ENCODE measurements around the gene ACSF2. TPM values are rescaled to one million over a fixed set of nuclear protein-coding genes. Genes with fewer than 3 reads are reported as not detected.

The ACSF2 gene
- total RNA-seq, 1 experiment from 2014 or later = 17.2 TPM

DNA sequence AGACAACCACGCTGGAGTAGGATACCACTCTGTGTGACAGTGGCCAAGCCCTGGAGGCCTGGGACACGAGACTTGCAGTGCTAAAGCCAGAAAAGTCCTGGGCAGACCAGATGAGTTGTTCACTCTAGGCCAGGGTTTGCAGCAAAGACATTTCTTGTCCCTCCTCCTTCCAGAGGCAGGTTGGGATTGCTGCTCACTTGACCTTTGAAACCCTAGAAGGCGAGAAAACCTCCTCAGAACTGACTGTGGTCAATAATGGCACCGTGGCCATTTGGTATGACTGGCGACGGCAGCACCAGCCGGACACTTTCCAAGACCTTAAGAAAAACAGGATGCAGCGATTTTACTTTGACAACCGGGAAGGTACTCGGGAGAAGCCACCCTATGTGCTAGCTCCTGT lies 96.7 kb downstream of the ACSF2 start:
- BruUV-seq (replicated peaks) = no TSS peak
- DNase-seq (ENCODE audit: low read depth, low spot score) (no peak), ATAC-seq (no peak)
- Histone ChIP-seq H3K27ac (ENCODE audit: low read length) (no peak overlapping the region), H3K4me1 (ENCODE audit: control insufficient read depth, insufficient read depth, low read length) (no peaks in the 10 kb centered on the region), H3K36me3 (ENCODE audit: control insufficient read depth, insufficient read depth, low read length) (no peaks in the 10 kb centered on the region), H3K9me3 (ENCODE audit: control insufficient read depth, insufficient read depth, low read depth, low read length) (no peaks in the 10 kb centered on the region), H3K27me3 (ENCODE audit: control insufficient read depth, insufficient read depth, low read length) (no peaks in the 10 kb centered on the region), H3K4me3 (ENCODE audit: low read depth in 2 of 2, low read length in 2 of 2) (no peak overlapping the region)
- intact Hi-C loops (cut with micrococcal nuclease; ENCODE audit: unreplicated experiment) = no loop called here
- ChIA-PET POLR2A (no interaction called here), CTCF (no interaction called here)
- TF ChIP-seq, protein P1, sequence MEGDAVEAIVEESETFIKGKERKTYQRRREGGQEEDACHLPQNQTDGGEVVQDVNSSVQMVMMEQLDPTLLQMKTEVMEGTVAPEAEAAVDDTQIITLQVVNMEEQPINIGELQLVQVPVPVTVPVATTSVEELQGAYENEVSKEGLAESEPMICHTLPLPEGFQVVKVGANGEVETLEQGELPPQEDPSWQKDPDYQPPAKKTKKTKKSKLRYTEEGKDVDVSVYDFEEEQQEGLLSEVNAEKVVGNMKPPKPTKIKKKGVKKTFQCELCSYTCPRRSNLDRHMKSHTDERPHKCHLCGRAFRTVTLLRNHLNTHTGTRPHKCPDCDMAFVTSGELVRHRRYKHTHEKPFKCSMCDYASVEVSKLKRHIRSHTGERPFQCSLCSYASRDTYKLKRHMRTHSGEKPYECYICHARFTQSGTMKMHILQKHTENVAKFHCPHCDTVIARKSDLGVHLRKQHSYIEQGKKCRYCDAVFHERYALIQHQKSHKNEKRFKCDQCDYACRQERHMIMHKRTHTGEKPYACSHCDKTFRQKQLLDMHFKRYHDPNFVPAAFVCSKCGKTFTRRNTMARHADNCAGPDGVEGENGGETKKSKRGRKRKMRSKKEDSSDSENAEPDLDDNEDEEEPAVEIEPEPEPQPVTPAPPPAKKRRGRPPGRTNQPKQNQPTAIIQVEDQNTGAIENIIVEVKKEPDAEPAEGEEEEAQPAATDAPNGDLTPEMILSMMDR (IDR thresholded peaks at IDR 0.05) = no peak
- TF ChIP-seq TCF7L2 (IDR thresholded peaks at IDR 0.05; ENCODE audit: low read depth, low read length) (no peak), SIN3A (IDR thresholded peaks at IDR 0.05; ENCODE audit: borderline replicate concordance, insufficient read depth, low read depth, low read length) (no peak), POLR2AphosphoS5 (IDR thresholded peaks at IDR 0.05; ENCODE audit: low read depth, low read length) (no peak)
- TF ChIP-seq, protein P2, sequence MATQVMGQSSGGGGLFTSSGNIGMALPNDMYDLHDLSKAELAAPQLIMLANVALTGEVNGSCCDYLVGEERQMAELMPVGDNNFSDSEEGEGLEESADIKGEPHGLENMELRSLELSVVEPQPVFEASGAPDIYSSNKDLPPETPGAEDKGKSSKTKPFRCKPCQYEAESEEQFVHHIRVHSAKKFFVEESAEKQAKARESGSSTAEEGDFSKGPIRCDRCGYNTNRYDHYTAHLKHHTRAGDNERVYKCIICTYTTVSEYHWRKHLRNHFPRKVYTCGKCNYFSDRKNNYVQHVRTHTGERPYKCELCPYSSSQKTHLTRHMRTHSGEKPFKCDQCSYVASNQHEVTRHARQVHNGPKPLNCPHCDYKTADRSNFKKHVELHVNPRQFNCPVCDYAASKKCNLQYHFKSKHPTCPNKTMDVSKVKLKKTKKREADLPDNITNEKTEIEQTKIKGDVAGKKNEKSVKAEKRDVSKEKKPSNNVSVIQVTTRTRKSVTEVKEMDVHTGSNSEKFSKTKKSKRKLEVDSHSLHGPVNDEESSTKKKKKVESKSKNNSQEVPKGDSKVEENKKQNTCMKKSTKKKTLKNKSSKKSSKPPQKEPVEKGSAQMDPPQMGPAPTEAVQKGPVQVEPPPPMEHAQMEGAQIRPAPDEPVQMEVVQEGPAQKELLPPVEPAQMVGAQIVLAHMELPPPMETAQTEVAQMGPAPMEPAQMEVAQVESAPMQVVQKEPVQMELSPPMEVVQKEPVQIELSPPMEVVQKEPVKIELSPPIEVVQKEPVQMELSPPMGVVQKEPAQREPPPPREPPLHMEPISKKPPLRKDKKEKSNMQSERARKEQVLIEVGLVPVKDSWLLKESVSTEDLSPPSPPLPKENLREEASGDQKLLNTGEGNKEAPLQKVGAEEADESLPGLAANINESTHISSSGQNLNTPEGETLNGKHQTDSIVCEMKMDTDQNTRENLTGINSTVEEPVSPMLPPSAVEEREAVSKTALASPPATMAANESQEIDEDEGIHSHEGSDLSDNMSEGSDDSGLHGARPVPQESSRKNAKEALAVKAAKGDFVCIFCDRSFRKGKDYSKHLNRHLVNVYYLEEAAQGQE (IDR thresholded peaks at IDR 0.05; ENCODE audit: insufficient read depth in 1 of 2, low read depth in 2 of 2, low read length in 1 of 2) = no peak
- in situ Hi-C loops (cut with HindIII; ENCODE audit: low pct_unique_long_range_greater_than_20kb, low sequenced_read_pairs) = no loop called here

DNA sequence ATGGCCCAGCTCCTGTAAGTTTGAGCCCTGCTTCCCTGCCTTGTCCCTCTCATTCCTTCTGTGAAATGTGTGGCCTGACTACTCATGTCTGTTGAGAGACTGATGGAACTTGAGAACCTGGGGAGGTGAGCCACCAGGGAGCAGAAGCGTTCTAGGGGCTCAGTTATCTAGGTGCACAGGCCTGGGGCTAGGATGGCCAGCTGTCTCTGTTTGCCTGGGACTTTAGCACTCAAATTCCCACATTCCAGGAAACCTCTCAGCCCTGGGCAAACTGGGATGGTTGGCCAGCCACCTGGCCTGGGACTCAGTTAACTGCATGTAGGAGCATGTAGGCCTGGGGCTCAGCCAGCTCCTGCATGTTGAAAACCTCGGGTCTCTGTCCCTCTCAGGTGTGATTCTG lies 97.2 kb downstream of the ACSF2 start:
- H3K27me3 ChIP-seq (ENCODE audit: control insufficient read depth, insufficient read depth, low read length) = no peaks in the 10 kb centered on the region
- BruUV-seq (replicated peaks) = no TSS peak
- ChIA-PET CTCF (no interaction called here), POLR2A (no interaction called here)
- no peaks in the 10 kb centered on the region for H3K9me3 ChIP-seq (ENCODE audit: control insufficient read depth, insufficient read depth, low read depth, low read length)
- no peak for ATAC-seq
- no peak for TF ChIP-seq TCF7L2 (IDR thresholded peaks at IDR 0.05; ENCODE audit: low read depth, low read length)
- no peak for TF ChIP-seq SIN3A (IDR thresholded peaks at IDR 0.05; ENCODE audit: borderline replicate concordance, insufficient read depth, low read depth, low read length)
- TF ChIP-seq, protein P2 (IDR thresholded peaks at IDR 0.05; ENCODE audit: insufficient read depth in 1 of 2, low read depth in 2 of 2, low read length in 1 of 2) = no peak
- TF ChIP-seq, protein P1 (IDR thresholded peaks at IDR 0.05) = no peak
- no peak for TF ChIP-seq POLR2AphosphoS5 (IDR thresholded peaks at IDR 0.05; ENCODE audit: low read depth, low read length)
- no peaks in the 10 kb centered on the region for H3K36me3 ChIP-seq (ENCODE audit: control insufficient read depth, insufficient read depth, low read length)
- no peak overlapping the region for H3K4me3 ChIP-seq (ENCODE audit: low read depth in 2 of 2, low read length in 2 of 2)
- no peak overlapping the region for H3K27ac ChIP-seq (ENCODE audit: low read length)
- H3K4me1 ChIP-seq (ENCODE audit: control insufficient read depth, insufficient read depth, low read length) = no peaks in the 10 kb centered on the region
- in situ Hi-C loops (cut with HindIII; ENCODE audit: low pct_unique_long_range_greater_than_20kb, low sequenced_read_pairs) (no loop called here), intact Hi-C loops (cut with micrococcal nuclease; ENCODE audit: unreplicated experiment) (no loop called here)
- DNase-seq (ENCODE audit: low read depth, low spot score) = no peak

Other genes starting within 250 kb of the ACSF2 start
- 52.7 TPM for gene COL1A1, start 224.6 kb upstream of the ACSF2 start, total RNA-seq (2021; ENCODE audit: unreplicated experiment)
- 0.54 TPM for gene TMEM92, start 151.8 kb upstream of the ACSF2 start, total RNA-seq (2021; ENCODE audit: unreplicated experiment)
- gene XYLT2, start 80.1 kb upstream of the ACSF2 start, total RNA-seq (2021; ENCODE audit: unreplicated experiment) = 28.5 TPM
- gene MRPL27, start 53.0 kb upstream of the ACSF2 start, total RNA-seq (2021; ENCODE audit: unreplicated experiment) = 136 TPM
- 15.3 TPM for gene EME1, start 53.0 kb upstream of the ACSF2 start, total RNA-seq (2021; ENCODE audit: unreplicated experiment)
- 167 TPM for gene LRRC59, start 28.7 kb upstream of the ACSF2 start, total RNA-seq (2021; ENCODE audit: unreplicated experiment)
- gene CHAD, start 42.7 kb downstream of the ACSF2 start, total RNA-seq (2021; ENCODE audit: unreplicated experiment) = not detected
- gene RSAD1, start 52.6 kb downstream of the ACSF2 start, total RNA-seq (2021; ENCODE audit: unreplicated experiment) = 40.2 TPM
- 2.2 TPM for gene MYCBPAP, start 82.2 kb downstream of the ACSF2 start, total RNA-seq (2021; ENCODE audit: unreplicated experiment)
- gene EPN3, start 106.5 kb downstream of the ACSF2 start, total RNA-seq (2021; ENCODE audit: unreplicated experiment) = 0.92 TPM
- 82.2 TPM for gene SPATA20, start 121.0 kb downstream of the ACSF2 start, total RNA-seq (2021; ENCODE audit: unreplicated experiment)
- 10.0 TPM for gene CACNA1G, start 134.5 kb downstream of the ACSF2 start, total RNA-seq (2021; ENCODE audit: unreplicated experiment)
- gene ABCC3, start 208.7 kb downstream of the ACSF2 start, total RNA-seq (2021; ENCODE audit: unreplicated experiment) = 128 TPM

Measured in Panc1 (cell line).